ENCODE results near the gene ARHGAP24.
A peak's percentile ranks its signal among the peaks of the same experiment; 100 is the strongest.
"Not testable (repeated sequence)": the region's sequence is repeated elsewhere in the genome, so short reads cannot be mapped to it uniquely, and the experiment has no call there.

The ARHGAP24 gene

GRCh38 chr4:85650908-85651307 lies 176.0 kb downstream of the ARHGAP24 start:
- no peak for DNase-seq

GRCh38 chr4:85656759-85657505 lies 182.0 kb downstream of the ARHGAP24 start:
- no peak for DNase-seq

GRCh38 chr4:85658766-85659439 lies 184.0 kb downstream of the ARHGAP24 start:
- no peak for DNase-seq

GRCh38 chr4:85659610-85660218 lies 184.8 kb downstream of the ARHGAP24 start:
- DNase-seq, result no peak

- DNase-seq, result not testable (repeated sequence)
Measured at GRCh38 chr4:85666625-85667024, 191.7 kb downstream of the ARHGAP24 start.

- no peak for DNase-seq
Measured at GRCh38 chr4:85669204-85669603, 194.3 kb downstream of the ARHGAP24 start.

- no peak for DNase-seq
Measured at GRCh38 chr4:85669992-85670548, 195.1 kb downstream of the ARHGAP24 start.

GRCh38 chr4:85671120-85671519 lies 196.2 kb downstream of the ARHGAP24 start:
- DNase-seq, result no peak

GRCh38 chr4:85672116-85672515 lies 197.2 kb downstream of the ARHGAP24 start:
- no peak for DNase-seq

GRCh38 chr4:85672959-85673358 lies 198.0 kb downstream of the ARHGAP24 start:
- no peak for DNase-seq

- no peak for DNase-seq
Measured at GRCh38 chr4:85673540-85673939, 198.6 kb downstream of the ARHGAP24 start.

- DNase-seq, result no peak
Measured at GRCh38 chr4:85675076-85676049, 200.4 kb downstream of the ARHGAP24 start.

GRCh38 chr4:85676050-85676425 lies 201.1 kb downstream of the ARHGAP24 start:
- DNase-seq, result no peak

GRCh38 chr4:85676850-85677590 lies 202.1 kb downstream of the ARHGAP24 start:
- no peak for DNase-seq

GRCh38 chr4:85681221-85681657 lies 206.3 kb downstream of the ARHGAP24 start:
- DNase-seq, result peak in 23 of 56 donors; percentile 1 to 68 (median 13)

- DNase-seq, result no peak
Measured at GRCh38 chr4:85681921-85682320, 207.0 kb downstream of the ARHGAP24 start.

GRCh38 chr4:85682391-85682790 lies 207.4 kb downstream of the ARHGAP24 start:
- DNase-seq, result no peak

GRCh38 chr4:85684676-85685075 lies 209.7 kb downstream of the ARHGAP24 start:
- no peak for DNase-seq

GRCh38 chr4:85686398-85686797 lies 211.4 kb downstream of the ARHGAP24 start:
- DNase-seq, result no peak

GRCh38 chr4:85688055-85688740 lies 213.2 kb downstream of the ARHGAP24 start:
- DNase-seq, result no peak
